MCF 10A (cell line): ENCODE results near the gene COTL1. TPM values are rescaled to one million over a fixed set of nuclear protein-coding genes. Genes with fewer than 3 reads are reported as not detected.

Experiments
- BruUV-seq: library from RNA; stranded (reverse); fragments of 400-500 nt; replicated peaks from 2 replicates; lab custom pipeline; 2021; lab: Mats Ljungman, UMichigan
- CTCF ChIA-PET: fragments of 300-600 bp; sonication (Branson Sonifier 250); formaldehyde crosslinking; extraction: SDS; loops from one replicate; lab custom pipeline; 2021; ENCODE audit warnings: antibody characterized with exemption, inconsistent platforms; lab: Yijun Ruan, JAX
- POLR2A ChIA-PET: fragments of 300-600, 350-650 bp; sonication (Branson Sonifier 250); formaldehyde crosslinking; extraction: SDS; loops from one replicate; lab custom pipeline; 2020; ENCODE audit warnings: antibody characterized with exemption, inconsistent platforms; lab: Yijun Ruan, JAX
- DNase-seq: peaks from one replicate; pipeline ENCODE4 v3.0.0-alpha.2; 2018; ENCODE audit not compliant: unreplicated experiment
- H3K27ac Mint-ChIP-seq: one replicate; pipeline ENCODE4 v1.8.0; 2022; ENCODE audit warnings: mild to moderate bottlenecking, low read depth, mixed read lengths; ENCODE audit not compliant: unreplicated experiment
- H3K27me3 Mint-ChIP-seq: one replicate; pipeline ENCODE4 v1.8.0; 2022; ENCODE audit warnings: mixed read lengths; ENCODE audit not compliant: insufficient read depth, unreplicated experiment
- H3K36me3 Mint-ChIP-seq: one replicate; pipeline ENCODE4 v1.8.0; 2022; ENCODE audit warnings: mild to moderate bottlenecking, moderate library complexity, mixed read lengths; ENCODE audit not compliant: insufficient read depth, unreplicated experiment
- H3K4me1 Mint-ChIP-seq: one replicate; pipeline ENCODE4 v1.8.0; 2022; ENCODE audit warnings: mixed read lengths; ENCODE audit not compliant: insufficient read depth, unreplicated experiment
- H3K4me3 Mint-ChIP-seq: one replicate; pipeline ENCODE4 v1.8.0; 2022; ENCODE audit warnings: mild to moderate bottlenecking, moderate library complexity, mixed read lengths; ENCODE audit not compliant: unreplicated experiment
- H3K9me3 Mint-ChIP-seq: one replicate; pipeline ENCODE4 v1.8.0; 2022; ENCODE audit warnings: mixed read lengths; ENCODE audit not compliant: unreplicated experiment
- intact Hi-C: fragments of 100-400 bp; cut with micrococcal nuclease; formaldehyde crosslinking; loops from 2 replicates; pipeline ENCODE4 v1.14.1; 2022
- total RNA-seq: library from RNA; stranded (reverse); gene quantifications from 2 replicates; pipeline ENCODE4 v1.2.3, GENCODE V29; 2022
- TF ChIP-seq, protein P1 (sequence below): fragments of 200-600 bp; IDR thresholded peaks from one replicate; pipeline ENCODE4 v1.8.0; 2022; ENCODE audit warnings: antibody characterized with exemption, mild to moderate bottlenecking; ENCODE audit not compliant: unreplicated experiment

Gene COTL1
- total RNA-seq, 1 experiment from 2014 or later = 269 TPM

DNA sequence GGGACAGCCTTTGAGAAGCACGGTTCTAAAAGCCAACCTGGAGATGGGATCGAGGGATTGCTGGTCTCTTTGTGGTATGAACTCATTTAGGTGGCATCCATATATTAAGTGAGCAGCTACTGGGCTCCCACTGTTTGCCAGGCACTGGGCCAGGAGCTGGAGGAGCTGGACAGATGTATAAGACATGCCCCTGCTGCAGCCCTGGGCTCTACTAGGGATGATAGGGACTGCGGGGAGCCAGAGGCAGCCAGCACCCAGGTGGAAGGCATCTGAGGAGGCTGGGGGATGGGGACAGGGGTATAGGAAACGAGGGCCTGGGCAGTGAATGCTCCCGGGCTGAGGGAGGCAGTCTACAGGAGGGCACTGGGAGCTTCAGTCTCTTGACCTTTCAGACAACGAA lies 60.4 kb downstream of the COTL1 start:
- no TSS peak for BruUV-seq
- Mint-ChIP-seq H3K27ac (no peak overlapping the region), H3K4me3 (no peak overlapping the region), H3K4me1 (no peaks in the 10 kb centered on the region), H3K36me3 (no peaks in the 10 kb centered on the region), H3K27me3 (no peaks in the 10 kb centered on the region), H3K9me3 (no peaks in the 10 kb centered on the region)
- CTCF ChIA-PET = no interaction called here
- POLR2A ChIA-PET = interaction anchor here (1.2 kb wide), 1 partner anchor 46 kb away, joined by 3 read pairs; no protein-coding TSS in a partner anchor
- intact Hi-C loops = no loop called here
- DNase-seq = no peak
- TF ChIP-seq, protein P1, sequence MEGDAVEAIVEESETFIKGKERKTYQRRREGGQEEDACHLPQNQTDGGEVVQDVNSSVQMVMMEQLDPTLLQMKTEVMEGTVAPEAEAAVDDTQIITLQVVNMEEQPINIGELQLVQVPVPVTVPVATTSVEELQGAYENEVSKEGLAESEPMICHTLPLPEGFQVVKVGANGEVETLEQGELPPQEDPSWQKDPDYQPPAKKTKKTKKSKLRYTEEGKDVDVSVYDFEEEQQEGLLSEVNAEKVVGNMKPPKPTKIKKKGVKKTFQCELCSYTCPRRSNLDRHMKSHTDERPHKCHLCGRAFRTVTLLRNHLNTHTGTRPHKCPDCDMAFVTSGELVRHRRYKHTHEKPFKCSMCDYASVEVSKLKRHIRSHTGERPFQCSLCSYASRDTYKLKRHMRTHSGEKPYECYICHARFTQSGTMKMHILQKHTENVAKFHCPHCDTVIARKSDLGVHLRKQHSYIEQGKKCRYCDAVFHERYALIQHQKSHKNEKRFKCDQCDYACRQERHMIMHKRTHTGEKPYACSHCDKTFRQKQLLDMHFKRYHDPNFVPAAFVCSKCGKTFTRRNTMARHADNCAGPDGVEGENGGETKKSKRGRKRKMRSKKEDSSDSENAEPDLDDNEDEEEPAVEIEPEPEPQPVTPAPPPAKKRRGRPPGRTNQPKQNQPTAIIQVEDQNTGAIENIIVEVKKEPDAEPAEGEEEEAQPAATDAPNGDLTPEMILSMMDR = no peak

DNA sequence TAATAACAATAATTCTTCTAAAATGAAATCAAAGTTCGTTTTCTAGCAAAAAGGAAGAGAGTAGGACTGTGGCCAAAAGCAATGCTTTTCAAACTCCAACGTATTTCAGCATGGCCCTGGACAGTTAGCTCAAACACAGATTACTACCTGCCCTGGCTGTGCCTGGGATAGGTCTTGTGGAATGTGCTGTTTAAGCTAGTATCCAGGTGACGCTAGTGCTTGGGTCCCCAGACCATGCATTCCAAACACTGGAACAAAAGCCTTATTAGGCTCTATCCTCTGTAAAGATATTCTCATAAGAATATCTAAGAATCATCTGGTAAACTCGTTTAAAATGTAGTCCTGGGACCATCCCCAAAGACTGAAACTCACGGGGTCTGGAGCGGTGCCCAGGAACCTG lies 60.8 kb downstream of the COTL1 start:
- Mint-ChIP-seq H3K27me3 (no peaks in the 10 kb centered on the region), H3K36me3 (no peaks in the 10 kb centered on the region), H3K4me3 (no peak overlapping the region), H3K4me1 (no peaks in the 10 kb centered on the region), H3K9me3 (no peaks in the 10 kb centered on the region), H3K27ac (no peak overlapping the region)
- intact Hi-C loops = no loop called here
- BruUV-seq = no TSS peak
- DNase-seq = no peak
- CTCF ChIA-PET = no interaction called here
- POLR2A ChIA-PET = no interaction called here
- TF ChIP-seq, protein P1 = no peak

DNA sequence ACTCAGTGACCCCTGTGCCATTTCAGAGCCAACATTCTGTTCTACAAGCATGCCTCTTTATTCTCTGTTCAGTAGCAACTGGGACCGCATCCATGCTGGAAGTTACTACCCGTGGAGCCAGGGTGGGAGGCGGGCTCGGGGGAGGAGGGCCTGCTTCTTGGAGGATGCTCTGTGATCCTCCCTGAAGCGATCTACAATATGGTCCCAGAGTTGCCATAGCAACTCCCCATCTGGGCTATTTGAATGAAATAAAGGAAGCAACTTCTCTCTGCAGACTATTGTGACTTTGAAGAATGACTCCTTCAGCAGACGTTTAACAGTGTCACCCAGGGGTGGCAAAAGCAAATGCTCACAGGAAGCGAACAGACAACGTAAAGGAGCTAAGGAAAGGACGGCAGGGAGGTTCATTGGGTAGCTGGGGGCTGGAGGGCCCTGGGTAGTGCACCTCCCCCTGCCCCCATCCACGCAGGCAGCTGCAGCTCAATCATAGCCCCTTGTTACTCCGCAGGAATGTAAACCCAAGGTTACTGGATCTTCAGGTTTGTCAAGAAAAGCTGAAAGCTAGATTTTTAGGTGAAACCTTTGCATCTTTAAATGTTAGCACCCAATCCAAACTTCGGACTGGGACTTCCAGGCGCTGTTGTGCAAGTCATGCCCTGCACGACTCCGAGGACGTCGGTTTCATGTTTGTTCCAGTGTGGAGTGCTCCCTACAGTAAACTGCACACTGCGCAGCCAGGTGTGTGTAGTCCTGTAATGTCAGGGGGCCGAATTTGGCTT lies 62.3 kb downstream of the COTL1 start:
- DNase-seq = no peak
- Mint-ChIP-seq H3K36me3 (no peaks in the 10 kb centered on the region), H3K4me1 (no peaks in the 10 kb centered on the region), H3K27me3 (no peaks in the 10 kb centered on the region), H3K4me3 (no peak overlapping the region), H3K27ac (no peak overlapping the region), H3K9me3 (no peaks in the 10 kb centered on the region)
- CTCF ChIA-PET = interaction anchor here (0.7 kb wide), 1 partner anchor 22 kb away, joined by 3 read pairs; no protein-coding TSS in a partner anchor
- no TSS peak for BruUV-seq
- TF ChIP-seq, protein P1 = no peak
- intact Hi-C loops = no loop called here
- POLR2A ChIA-PET = no interaction called here

DNA sequence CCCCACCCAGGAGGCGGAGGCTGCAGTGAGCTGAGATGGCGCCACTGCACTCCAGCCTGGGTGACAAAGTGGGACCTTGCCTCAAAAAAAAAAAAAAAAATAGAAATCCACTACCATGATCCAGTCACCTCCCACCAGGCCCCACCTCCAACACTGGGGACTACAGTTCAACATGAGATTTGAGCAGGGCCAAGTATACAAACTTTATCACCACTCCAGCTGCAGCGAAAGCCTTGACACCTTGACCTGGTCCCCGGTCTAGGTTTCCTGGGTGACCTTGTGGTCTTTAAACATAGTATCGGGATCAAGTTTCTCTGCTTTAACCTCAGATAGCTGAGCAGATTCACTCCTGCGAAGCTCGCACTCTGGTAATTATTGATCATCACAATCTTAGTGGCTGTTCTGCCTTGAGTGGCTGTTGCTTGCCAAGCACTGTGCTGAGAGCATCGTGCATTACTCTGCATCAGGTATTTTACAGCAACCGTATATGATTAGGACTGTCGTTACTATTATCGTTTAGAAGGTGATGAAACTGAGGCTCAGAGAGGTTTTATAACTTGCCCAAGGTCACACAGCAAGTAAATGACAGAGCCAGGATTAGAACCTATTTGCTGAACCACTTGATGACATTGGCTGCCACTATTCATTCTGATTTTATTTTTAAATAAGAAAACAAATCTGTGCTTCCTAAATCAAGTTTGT lies 63.1 kb downstream of the COTL1 start:
- Mint-ChIP-seq H3K27me3 (no peaks in the 10 kb centered on the region), H3K4me3 (no peak overlapping the region), H3K4me1 (no peaks in the 10 kb centered on the region), H3K36me3 (no peaks in the 10 kb centered on the region), H3K27ac (no peak overlapping the region), H3K9me3 (no peaks in the 10 kb centered on the region)
- POLR2A ChIA-PET = no interaction called here
- DNase-seq = no peak
- TF ChIP-seq, protein P1 = no peak
- CTCF ChIA-PET = interaction anchor here (0.6 to 0.9 kb wide), 4 partner anchors 23 to 439 kb away, joined by 3 to 8 read pairs (median 4); no protein-coding TSS in a partner anchor
- BruUV-seq = no TSS peak
- intact Hi-C loops = no loop called here
